Effector memory CD4-positive, alpha-beta T cell (primary cell): Measurements from ENCODE around the gene ACTN3.

Experiments
- DNase-seq, 3 donors: peaks; one replicate each; pipeline ENCODE4 v3.0.0-alpha.2; 2020
- H3K27ac ChIP-seq: 2 replicates; pipeline ENCODE4 v1.7.0; 2013; ENCODE audit warnings: mild to moderate bottlenecking, low read length, moderate library complexity; ENCODE audit not compliant: insufficient read depth, poor library complexity, severe bottlenecking
- H3K27me3 ChIP-seq: replicated peaks from 2 replicates; pipeline ENCODE4 v1.7.0; 2013; ENCODE audit warnings: mild to moderate bottlenecking, low read length; ENCODE audit not compliant: insufficient read depth, control insufficient read depth, poor library complexity, severe bottlenecking
- H3K36me3 ChIP-seq: 2 replicates; pipeline ENCODE4 v1.7.0; 2013; ENCODE audit warnings: mild to moderate bottlenecking, low read length, moderate library complexity; ENCODE audit not compliant: control insufficient read depth, insufficient read depth
- H3K4me1 ChIP-seq: 2 replicates; pipeline ENCODE4 v1.7.0; 2013; ENCODE audit warnings: low read length, mild to moderate bottlenecking; ENCODE audit not compliant: control insufficient read depth, insufficient read depth, poor library complexity, severe bottlenecking
- H3K4me3 ChIP-seq: 2 replicates; pipeline ENCODE4 v1.7.0; 2013; ENCODE audit warnings: low read length, low read depth, mild to moderate bottlenecking; ENCODE audit not compliant: insufficient read depth, poor library complexity, severe bottlenecking
- H3K9me3 ChIP-seq: 2 replicates; pipeline ENCODE4 v1.7.0; 2013; ENCODE audit warnings: mild to moderate bottlenecking, low read length, moderate library complexity; ENCODE audit not compliant: control insufficient read depth
- total RNA-seq, 3 donors: gene quantifications; one replicate each; lab custom pipeline; 2026; lab: John Stamatoyannopoulos, UW

The ACTN3 gene
- total RNA-seq = 0.39 to 1.7 (median 1.2) reads per million in 3 donors

DNA sequence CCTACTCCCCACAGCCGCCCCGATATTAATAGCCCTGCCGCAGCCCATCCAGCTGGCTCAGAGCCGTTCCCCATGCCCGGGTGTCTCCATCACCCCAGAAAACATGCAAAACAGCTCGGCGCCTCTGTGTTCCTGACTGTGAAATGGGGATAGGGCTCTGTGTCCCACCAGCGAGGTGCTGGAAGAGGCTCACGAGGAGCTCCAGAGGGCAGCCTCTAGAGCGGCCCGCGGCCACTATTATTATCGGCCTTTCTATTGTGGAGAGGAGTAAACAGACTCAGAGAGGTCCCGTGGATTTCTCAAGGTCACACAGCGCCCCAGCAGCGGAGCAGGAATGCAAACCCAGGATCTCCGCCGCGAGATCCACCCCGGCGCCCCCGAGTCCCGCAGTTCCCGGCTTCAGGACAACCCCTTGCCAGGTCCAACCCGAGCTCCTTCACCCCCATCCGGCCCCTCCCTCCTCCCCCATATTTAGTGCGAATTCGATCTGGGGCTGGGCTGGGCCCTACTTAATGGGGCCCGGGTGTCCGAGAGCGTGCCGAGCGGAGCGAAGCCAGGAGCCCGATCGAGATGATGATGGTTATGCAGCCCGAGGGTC is at the start of gene ACTN3:
Gene ACTN3, plus strand, starts transcription at position 536 of the 598 bp plus-strand sequence. Its CDS starts 35 bp downstream, at position 571.
- Histone ChIP-seq H3K27me3 (no peaks in the 10 kb centered on the region), H3K36me3 (peaks cover 3% of the 10 kb centered on the region), H3K4me3 (peak within 1 kb of the TSS; percentile 70), H3K9me3 (no peaks in the 10 kb centered on the region), H3K4me1 (peaks cover 25% of the 10 kb centered on the region), H3K27ac (peak within 1 kb of the TSS; percentile 78)
- DNase-seq = peak in 1 of 3 donors; percentile 15

DNA sequence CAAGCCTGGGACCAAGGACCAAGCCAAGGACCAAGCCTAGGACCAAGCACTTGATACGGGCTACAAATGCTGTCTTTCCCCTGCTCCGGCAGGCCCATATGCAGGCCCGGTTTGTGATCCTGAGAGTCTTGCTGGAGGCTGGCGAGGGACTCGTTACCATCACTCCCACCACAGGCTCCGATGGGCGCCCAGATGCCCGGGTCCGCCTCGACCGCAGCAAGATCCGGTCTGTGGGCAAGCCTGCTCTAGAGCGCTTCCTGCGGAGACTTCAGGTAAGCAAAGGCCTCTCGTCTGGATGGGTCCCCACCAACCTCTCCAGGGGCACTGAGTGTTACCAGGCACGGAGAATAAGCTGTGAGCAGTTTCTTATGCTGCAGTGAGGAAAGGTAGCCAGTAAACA is 49.5 kb upstream of the ACTN3 start:
- Histone ChIP-seq H3K4me3 (no peak overlapping the region), H3K4me1 (no peaks in the 10 kb centered on the region), H3K27me3 (no peaks in the 10 kb centered on the region), H3K9me3 (no peaks in the 10 kb centered on the region), H3K27ac (no peak overlapping the region), H3K36me3 (peaks cover 28% of the 10 kb centered on the region)
- DNase-seq = no peak

DNA sequence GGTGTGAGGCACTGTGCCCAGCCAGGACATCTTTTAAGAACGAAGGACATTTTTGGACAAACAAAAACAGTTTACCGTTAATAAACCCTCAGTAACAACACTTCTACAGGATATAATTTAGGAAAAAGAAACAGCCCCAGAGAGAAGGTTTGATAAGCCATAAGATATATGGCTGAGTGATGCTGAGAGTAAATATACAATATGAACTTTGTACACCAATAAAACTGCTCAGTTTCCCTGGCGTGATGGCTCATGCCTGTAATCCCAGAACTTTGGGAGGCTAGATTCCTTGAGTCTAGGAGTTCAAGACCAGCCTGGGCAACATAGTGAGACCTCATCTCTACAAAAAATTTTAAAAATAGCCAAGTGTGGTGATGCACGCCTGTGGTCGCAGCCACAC is 48.2 kb upstream of the ACTN3 start:
- no peaks in the 10 kb centered on the region for H3K9me3 ChIP-seq
- H3K27ac ChIP-seq = no peak overlapping the region
- H3K4me3 ChIP-seq = no peak overlapping the region
- DNase-seq = no peak
- no peaks in the 10 kb centered on the region for H3K4me1 ChIP-seq
- H3K36me3 ChIP-seq = peaks cover 17% of the 10 kb centered on the region
- H3K27me3 ChIP-seq = no peaks in the 10 kb centered on the region

DNA sequence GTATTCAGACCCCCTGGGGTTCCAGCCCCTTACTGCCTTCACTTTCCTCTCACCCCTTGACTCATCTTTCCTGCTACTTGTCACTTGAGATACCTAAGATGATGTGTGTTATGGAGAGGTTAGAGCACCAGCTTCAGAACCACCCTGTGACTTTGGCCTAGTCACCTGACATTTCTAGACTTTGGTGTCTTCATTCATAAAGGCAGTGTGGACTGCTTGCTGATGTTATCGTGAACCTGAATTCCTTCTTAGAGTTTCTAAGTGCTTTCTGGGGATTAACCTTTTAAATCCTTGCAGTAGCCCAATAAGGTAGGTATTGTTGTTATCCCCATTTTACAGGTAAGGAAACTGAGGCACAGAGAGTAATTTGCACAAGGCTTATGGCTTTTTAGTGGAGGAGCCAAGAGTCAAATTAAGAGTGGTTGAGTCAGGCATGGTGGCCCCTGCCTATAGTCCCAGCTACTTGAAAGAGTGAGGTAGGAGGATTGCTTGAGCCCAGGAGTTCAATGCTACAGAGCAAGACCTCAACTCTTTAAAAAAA is 41.4 kb upstream of the ACTN3 start:
- Histone ChIP-seq H3K27me3 (no peaks in the 10 kb centered on the region), H3K4me3 (no peak overlapping the region), H3K4me1 (no peaks in the 10 kb centered on the region), H3K27ac (no peak overlapping the region), H3K36me3 (no peaks in the 10 kb centered on the region), H3K9me3 (no peaks in the 10 kb centered on the region)
- DNase-seq = no peak

DNA sequence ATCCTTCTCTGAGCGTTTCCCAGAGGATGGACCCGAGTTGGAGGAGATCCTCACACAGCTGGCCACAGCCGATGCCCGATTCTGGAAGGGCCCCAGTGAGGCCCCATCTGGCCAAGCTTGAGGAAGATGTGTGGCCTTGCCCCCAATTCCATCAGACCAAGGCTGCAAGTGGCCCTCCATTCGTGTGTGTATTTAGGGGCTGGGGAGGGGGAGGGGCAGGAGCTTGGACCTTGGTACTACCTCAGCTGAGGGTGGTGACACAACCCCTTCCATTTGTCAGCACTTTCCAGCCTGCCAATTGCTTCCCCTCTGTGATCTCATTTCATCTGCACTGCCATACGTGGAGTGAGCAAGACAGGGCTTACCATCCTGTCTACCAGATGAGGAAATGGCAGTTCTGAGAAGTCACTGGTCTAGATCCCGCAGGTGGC is 37.6 kb upstream of the ACTN3 start:
- Histone ChIP-seq H3K27ac (no peak overlapping the region), H3K9me3 (no peaks in the 10 kb centered on the region), H3K4me3 (no peak overlapping the region), H3K27me3 (no peaks in the 10 kb centered on the region), H3K36me3 (peaks cover 1% of the 10 kb centered on the region), H3K4me1 (peaks cover 7% of the 10 kb centered on the region)
- no peak for DNase-seq

DNA sequence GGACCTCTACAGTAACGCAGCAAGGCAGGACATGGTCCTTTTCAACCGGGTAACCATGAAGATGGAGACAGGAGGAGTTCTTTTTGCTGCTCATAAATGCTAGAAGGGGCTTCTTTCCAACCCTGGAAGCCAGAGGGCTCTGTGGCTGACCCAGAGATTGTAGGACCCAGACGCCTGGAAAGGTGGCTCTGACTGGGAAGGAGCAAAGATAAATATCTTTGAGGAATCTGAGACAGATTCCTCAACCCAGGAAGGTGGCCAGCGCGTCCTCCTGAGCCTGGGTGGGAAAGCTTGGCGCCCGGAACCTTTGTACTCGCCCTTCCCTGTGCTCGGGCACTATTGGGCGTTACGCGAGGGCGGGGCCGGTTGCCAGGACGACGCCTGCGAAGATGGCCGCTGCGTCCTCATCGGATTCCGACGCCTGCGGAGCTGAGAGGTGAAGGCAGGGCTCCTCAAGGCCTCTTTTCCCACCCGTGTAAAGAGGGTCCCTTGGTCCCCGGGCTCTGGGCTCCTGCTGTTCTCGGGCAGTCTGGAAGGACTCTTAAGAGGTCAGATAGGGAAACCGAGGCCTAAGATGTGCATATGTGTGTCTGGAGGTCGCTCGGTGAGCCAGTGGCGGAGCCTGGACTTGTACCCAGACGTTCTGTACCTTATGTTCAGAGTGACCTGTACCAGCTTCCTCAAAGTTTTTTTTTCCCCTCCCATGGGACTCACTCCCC is 36.3 kb upstream of the ACTN3 start, which contains the start of gene BBS1:
Gene BBS1, plus strand, starts transcription at position 365 of the 719 bp plus-strand sequence. Its CDS starts 25 bp downstream, at position 390.
- Histone ChIP-seq H3K4me3 (peak within 1 kb of the TSS; percentile 79), H3K27ac (peak within 1 kb of the TSS; percentile 59), H3K27me3 (no peaks in the 10 kb centered on the region), H3K36me3 (peaks cover 5% of the 10 kb centered on the region), H3K9me3 (no peaks in the 10 kb centered on the region), H3K4me1 (peaks cover 7% of the 10 kb centered on the region)
- peak; percentile 41 to 69 (median 63) for DNase-seq

DNA sequence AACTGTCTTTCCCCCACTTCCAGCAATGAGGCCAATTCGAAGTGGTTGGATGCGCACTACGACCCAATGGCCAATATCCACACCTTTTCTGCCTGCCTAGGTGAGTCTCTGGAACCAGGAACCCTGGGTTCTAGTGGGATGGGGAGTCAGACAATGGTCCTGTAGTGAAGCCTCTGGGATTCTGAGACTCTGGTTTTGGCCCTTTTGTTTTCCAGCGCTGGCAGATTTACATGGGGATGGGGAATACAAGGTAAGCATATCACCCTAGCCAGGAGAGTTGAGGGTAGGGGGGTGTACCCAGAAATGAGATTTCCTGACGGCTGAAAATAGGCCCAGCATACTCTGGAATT is 35.7 kb upstream of the ACTN3 start:
- H3K4me1 ChIP-seq = peaks cover 7% of the 10 kb centered on the region
- no peaks in the 10 kb centered on the region for H3K9me3 ChIP-seq
- peak overlapping the region; percentile 79 for H3K4me3 ChIP-seq
- DNase-seq = no peak
- H3K27ac ChIP-seq = peak overlapping the region; percentile 59
- H3K27me3 ChIP-seq = no peaks in the 10 kb centered on the region
- peaks cover 5% of the 10 kb centered on the region for H3K36me3 ChIP-seq

DNA sequence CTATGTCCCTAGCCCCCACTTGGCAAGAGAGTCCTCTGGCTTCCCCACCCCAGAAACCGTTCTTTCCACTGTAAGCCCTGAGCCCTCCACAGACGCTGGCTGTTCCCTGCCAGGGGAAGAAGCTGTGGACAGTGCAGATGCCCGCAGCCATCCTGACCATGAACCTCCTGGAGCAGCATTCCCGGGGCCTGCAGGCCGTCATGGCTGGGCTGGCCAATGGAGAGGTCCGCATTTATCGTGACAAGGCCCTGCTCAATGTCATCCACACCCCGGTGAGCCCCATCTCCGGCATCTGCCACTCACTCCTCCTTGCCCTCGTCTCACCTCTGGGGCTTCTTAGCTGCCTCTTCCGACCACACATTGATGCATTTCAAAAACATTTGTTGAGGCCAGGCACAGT is 23.1 kb upstream of the ACTN3 start:
- Histone ChIP-seq H3K4me1 (no peaks in the 10 kb centered on the region), H3K36me3 (peaks cover 35% of the 10 kb centered on the region), H3K9me3 (no peaks in the 10 kb centered on the region), H3K4me3 (no peak overlapping the region), H3K27ac (no peak overlapping the region), H3K27me3 (no peaks in the 10 kb centered on the region)
- no peak for DNase-seq

DNA sequence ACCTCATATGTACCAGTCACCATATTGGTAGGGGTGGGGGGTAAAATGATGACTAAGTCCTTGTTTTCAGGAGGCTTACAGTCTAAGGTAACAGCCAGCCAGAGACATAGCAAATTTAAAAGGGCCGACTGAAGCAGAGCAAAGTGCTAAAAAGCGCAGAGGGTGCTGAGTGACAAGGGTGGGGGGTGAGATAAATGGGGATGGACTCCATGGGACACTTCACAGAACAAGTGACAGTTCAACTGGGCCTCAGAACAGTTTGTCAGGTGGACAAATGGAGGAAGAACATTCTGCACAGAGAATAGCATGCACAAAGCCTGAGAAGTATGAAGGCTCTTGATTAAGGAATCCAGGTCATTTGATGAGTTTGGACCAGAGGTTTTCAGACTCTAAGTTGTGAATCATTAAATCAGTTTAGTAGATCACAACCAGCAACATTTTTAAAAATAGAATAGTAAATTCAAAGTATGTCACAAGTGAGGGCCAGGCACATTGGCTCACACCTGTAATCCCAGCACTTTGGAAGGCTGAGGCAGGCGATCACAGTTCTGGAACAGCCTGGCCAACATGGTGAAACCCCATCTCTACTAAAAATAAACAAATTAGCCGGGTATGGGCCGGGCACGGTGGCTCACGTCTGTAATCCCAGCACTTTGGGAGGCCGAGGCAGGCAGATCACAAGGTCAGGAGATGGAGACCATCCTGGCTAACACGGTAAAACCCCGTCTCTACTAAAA is 22.2 kb upstream of the ACTN3 start:
- DNase-seq = no peak
- Histone ChIP-seq H3K4me1 (no peaks in the 10 kb centered on the region), H3K27ac (no peak overlapping the region), H3K4me3 (no peak overlapping the region), H3K9me3 (no peaks in the 10 kb centered on the region), H3K36me3 (peaks cover 31% of the 10 kb centered on the region), H3K27me3 (no peaks in the 10 kb centered on the region)
